ENCODE data around the gene PLA2R1.

DNA sequence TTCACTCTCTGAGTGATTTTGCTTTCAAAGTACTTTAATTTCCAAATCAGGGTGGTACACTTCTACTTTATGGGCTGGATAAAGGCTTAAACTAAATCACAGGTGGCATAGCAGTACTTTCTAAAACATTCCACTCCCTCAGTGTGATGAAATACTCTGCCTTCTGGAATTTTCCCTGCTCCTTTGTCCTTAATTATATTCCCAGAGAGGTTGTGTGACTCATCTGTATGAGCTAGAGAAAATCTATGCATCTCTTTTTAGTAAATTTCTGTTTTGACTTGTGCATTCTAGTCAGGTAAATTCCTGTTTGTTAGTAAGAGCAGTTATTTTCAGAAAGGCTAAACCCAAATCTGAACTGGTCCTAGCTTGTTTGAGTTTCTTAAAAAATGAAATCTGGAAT lies 29.0 kb upstream of the PLA2R1 start:
- TF ChIP-seq POLR2A (IDR thresholded peaks at IDR 0.05; ENCODE audit: low read depth, low read length), result no peak
- TF ChIP-seq TAF1 (IDR thresholded peaks at IDR 0.05; ENCODE audit: borderline replicate concordance, low read depth, low read length), result no peak

Measured in GM12892 (cell line).